ENCODE measurements around the gene BTBD16. TPM values are rescaled to one million over a fixed set of nuclear protein-coding genes. Genes with fewer than 3 reads are reported as not detected.

The BTBD16 gene
- total RNA-seq, 1 experiment from 2014 or later = not detected

- no peak overlapping the region for H3T11ph ChIP-seq (ENCODE audit: low read length)
- no peak overlapping the region for H2BK5ac ChIP-seq (ENCODE audit: insufficient read length, low read length)
Observed at GRCh38 chr10:122225330-122225729, 45.8 kb upstream of the BTBD16 start.

More at GRCh38 chr10:122225330-122225729, 45.8 kb upstream of the BTBD16 start:
- peak overlapping the region in 1 of 3 experiments; percentile 47; a peak in 1 of 7 replicates for H3K27ac Mint-ChIP-seq
- TF ChIP-seq, protein P1, sequence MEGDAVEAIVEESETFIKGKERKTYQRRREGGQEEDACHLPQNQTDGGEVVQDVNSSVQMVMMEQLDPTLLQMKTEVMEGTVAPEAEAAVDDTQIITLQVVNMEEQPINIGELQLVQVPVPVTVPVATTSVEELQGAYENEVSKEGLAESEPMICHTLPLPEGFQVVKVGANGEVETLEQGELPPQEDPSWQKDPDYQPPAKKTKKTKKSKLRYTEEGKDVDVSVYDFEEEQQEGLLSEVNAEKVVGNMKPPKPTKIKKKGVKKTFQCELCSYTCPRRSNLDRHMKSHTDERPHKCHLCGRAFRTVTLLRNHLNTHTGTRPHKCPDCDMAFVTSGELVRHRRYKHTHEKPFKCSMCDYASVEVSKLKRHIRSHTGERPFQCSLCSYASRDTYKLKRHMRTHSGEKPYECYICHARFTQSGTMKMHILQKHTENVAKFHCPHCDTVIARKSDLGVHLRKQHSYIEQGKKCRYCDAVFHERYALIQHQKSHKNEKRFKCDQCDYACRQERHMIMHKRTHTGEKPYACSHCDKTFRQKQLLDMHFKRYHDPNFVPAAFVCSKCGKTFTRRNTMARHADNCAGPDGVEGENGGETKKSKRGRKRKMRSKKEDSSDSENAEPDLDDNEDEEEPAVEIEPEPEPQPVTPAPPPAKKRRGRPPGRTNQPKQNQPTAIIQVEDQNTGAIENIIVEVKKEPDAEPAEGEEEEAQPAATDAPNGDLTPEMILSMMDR (conservative IDR thresholded peaks at IDR 0.05) = no peak
- H2AFZ ChIP-seq (ENCODE audit: low read length) = no peak overlapping the region
- no peaks in the 10 kb centered on the region for H3K4me1 Mint-ChIP-seq
- H2BK20ac ChIP-seq (ENCODE audit: low read depth, low read length, poor library complexity, severe bottlenecking) = no peak overlapping the region
- no peaks in the 10 kb centered on the region for H3K23me2 ChIP-seq (ENCODE audit: insufficient read length, low read depth, low read length, poor library complexity, severe bottlenecking)
- H3K18ac ChIP-seq (ENCODE audit: insufficient read length, low read depth, low read length) = no peak overlapping the region
- H3K9me3 Mint-ChIP-seq = no peaks in the 10 kb centered on the region
- WGBS (ENCODE audit: extremely low coverage, insufficient read length, low lambda C conversion rate) = no CpG with 5 or more reads among the region's 9 CpGs
- no peak overlapping the region for H3K4me3 Mint-ChIP-seq
- no peaks in the 10 kb centered on the region for H4K20me1 ChIP-seq (ENCODE audit: control insufficient read depth, insufficient read depth, insufficient read length)
- H3K27me3 Mint-ChIP-seq (ENCODE audit: low read depth) = no peaks in the 10 kb centered on the region
- peaks cover 48 to 74% (median 73%) of the 10 kb centered on the region in 3 experiments for H3K36me3 Mint-ChIP-seq (ENCODE audit: insufficient read depth in 1 of 3, low read depth in 3 of 3)
- H2BK15ac ChIP-seq (ENCODE audit: low read depth, low read length) = no peak overlapping the region
- H3K14ac ChIP-seq (ENCODE audit: insufficient read depth, low read length) = no peak overlapping the region
- no peak overlapping the region for H4K5ac ChIP-seq (ENCODE audit: insufficient read length, low read depth, low read length)
- H3K4me1 ChIP-seq (ENCODE audit: insufficient read depth, low read length) = no peaks in the 10 kb centered on the region
- no peaks in the 10 kb centered on the region for H3K79me1 ChIP-seq (ENCODE audit: insufficient read depth, low read depth, low read length, poor library complexity, severe bottlenecking)
- no peak overlapping the region for H3K23ac ChIP-seq (ENCODE audit: insufficient read length, low read depth, low read length)
- no peak overlapping the region for H2AK5ac ChIP-seq (ENCODE audit: insufficient read length, low read length)
- no peak overlapping the region for H3K4me2 ChIP-seq (ENCODE audit: insufficient read depth, insufficient read length, low read length)
- H3K9ac ChIP-seq (ENCODE audit: extremely low read depth, insufficient read length, low read length) = no peak overlapping the region
- no peaks in the 10 kb centered on the region for H3K79me2 ChIP-seq (ENCODE audit: insufficient read depth, low read length)
- H3K56ac ChIP-seq (ENCODE audit: insufficient read length, low read depth, low read length) = no peak overlapping the region
- H2BK12ac ChIP-seq (ENCODE audit: insufficient read length, low read depth, low read length) = no peak overlapping the region
- H4K8ac ChIP-seq (replicated peaks; ENCODE audit: insufficient read length, low read depth, low read length) = no peak overlapping the region
- no peak overlapping the region for H3K27ac ChIP-seq (ENCODE audit: insufficient read length, low read depth, low read length)
- H4K91ac ChIP-seq (ENCODE audit: insufficient read length, low read depth, low read length) = no peak overlapping the region
- no peak overlapping the region for H3K4ac ChIP-seq (ENCODE audit: low read depth, low read length)
- H2BK120ac ChIP-seq (ENCODE audit: low read depth, low read length, poor library complexity, severe bottlenecking) = no peak overlapping the region
- no peaks in the 10 kb centered on the region for H3K9me3 ChIP-seq (ENCODE audit: control insufficient read depth, low read depth, low read length)
- H3K27me3 ChIP-seq (ENCODE audit: insufficient read depth, low read length) = no peaks in the 10 kb centered on the region
- no peak for DNase-seq
